Metanephros (tissue), 2 donors: ENCODE results near the gene HSPA1B. TPM values are rescaled to one million over a fixed set of nuclear protein-coding genes. Genes with fewer than 3 reads are reported as not detected.
A peak's percentile ranks its signal among the peaks of the same experiment; 100 is the strongest.

Source experiments
- small RNA-seq: library from RNA; depleted of rRNA; stranded (forward); fragments of <200 nt; gene quantifications from one replicate; pipeline ENCODE3, GENCODE V24; 2014; ENCODE audit warnings: low replicate concordance
- total RNA-seq: library from RNA; depleted of rRNA; stranded (reverse); fragments of >200 nt; gene quantifications from one replicate; pipeline ENCODE4 v1.2.3, GENCODE V29; 2014

Gene HSPA1B
- total RNA-seq, result 1,232 TPM

GRCh38 chr6:31827286-31828079 is at the start of gene HSPA1B:
TSS of gene HSPA1B (plus strand) at chr6:31827738. CDS start at chr6:31827951, 213 bp downstream.

GRCh38 chr6:31795616-31796298 is 31.8 kb upstream of the HSPA1B start, which contains the start of gene VARS1:
TSS of gene VARS1 (minus strand) at chr6:31795752. CDS start at chr6:31795217, 535 bp downstream.

DNA sequence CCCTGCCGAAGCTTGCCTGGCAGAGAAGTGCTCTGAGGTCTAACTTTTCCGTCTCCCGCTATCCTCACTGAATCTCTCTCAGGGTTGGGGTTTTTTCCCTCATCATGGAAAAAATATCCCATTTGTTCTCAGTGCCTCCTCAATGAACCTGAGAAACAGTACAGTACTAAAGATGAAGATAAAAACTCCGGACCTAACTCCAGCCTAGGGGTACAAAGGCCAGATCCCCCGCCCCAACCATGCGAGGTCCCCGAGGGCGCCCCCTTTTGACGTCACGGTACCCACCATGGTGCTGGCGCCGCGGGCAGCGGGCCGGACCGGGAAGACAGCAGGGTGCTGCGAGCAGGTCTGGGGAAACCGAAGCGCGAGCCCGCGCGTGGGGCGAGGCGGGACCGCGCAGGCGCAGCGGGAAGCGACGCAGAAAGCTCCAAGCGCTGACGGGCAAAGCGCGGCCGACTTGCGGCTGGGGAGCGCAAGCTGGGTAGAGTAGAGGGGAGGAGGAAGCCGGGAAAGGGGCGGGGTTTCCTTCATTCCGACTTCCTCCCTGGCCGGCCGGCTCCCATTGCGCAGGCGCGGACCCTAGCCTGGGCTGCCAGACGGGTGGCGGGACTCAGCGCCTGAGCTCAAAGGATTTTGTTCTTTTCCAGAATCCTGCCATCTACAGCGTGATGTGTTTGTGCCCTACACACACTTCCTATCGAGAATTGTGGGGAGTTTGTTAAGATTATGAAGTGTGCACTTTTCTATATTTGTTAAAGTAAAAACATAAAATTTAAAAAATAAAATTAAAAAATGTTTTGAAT is 20.9 kb upstream of the HSPA1B start, which contains the start of gene LSM2:
Gene LSM2 (minus strand): TSS at position 497 of the 803 bp plus-strand sequence. CDS start 209 bp downstream, at position 288.

DNA sequence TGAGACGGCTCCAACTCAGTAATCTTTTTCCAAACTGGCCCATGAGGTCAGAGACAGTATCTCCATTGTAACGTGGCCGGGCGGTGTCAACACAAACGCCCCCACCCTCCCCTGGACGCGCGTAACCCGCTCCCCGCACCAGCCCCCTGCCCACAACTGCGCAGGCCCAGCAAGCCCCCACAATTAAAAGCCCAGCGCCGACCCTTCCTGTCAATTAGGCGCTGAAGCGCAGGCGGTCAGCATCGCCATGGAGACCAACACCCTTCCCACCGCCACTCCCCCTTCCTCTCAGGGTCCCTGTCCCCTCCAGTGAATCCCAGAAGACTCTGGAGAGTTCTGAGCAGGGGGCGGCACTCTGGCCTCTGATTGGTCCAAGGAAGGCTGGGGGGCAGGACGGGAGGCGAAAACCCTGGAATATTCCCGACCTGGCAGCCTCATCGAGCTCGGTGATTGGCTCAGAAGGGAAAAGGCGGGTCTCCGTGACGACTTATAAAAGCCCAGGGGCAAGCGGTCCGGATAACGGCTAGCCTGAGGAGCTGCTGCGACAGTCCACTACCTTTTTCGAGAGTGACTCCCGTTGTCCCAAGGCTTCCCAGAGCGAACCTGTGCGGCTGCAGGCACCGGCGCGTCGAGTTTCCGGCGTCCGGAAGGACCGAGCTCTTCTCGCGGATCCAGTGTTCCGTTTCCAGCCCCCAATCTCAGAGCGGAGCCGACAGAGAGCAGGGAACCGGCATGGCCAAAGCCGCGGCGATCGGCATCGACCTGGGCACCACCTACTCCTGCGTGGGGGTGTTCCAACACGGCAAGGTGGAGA is 12.3 kb upstream of the HSPA1B start, which contains the start of the genes HSPA1A and HSPA1L:
Gene HSPA1A (plus strand): TSS at position 519 of the 814 bp plus-strand sequence. CDS start 214 bp downstream, at position 733.
Gene HSPA1L (minus strand): TSS at position 259 of the 814 bp plus-strand sequence. CDS start 3,311 bp downstream, outside the sequence.

GRCh38 chr6:31862344-31863235 is 35.1 kb downstream of the HSPA1B start, which contains the start of gene NEU1:
TSS of gene NEU1 (minus strand) at chr6:31862821. CDS start at chr6:31862776, 45 bp downstream.

GRCh38 chr6:31878726-31879125 is 51.2 kb downstream of the HSPA1B start, which contains the start of gene SLC44A4:
TSS of gene SLC44A4 (minus strand) at chr6:31878997. CDS start at chr6:31878980, 17 bp downstream.

Small RNA genes lying within 50 kb of the gene (small RNA-seq; reads per million reads assigned to genes)
- not detected for gene RF00019
- gene SNORD48, result 277 reads per million, percentile 98 among the genes with 10 or more reads in this experiment
- not detected for gene SNORD52

Other genes starting within 250 kb of the HSPA1B start
- 3.1 TPM for gene LTB, start 245.3 kb upstream of the HSPA1B start, total RNA-seq
- gene LST1, start 241.5 kb upstream of the HSPA1B start, total RNA-seq, result 12.3 TPM
- gene NCR3, start 234.7 kb upstream of the HSPA1B start, total RNA-seq, result 0.35 TPM
- gene AIF1, start 212.5 kb upstream of the HSPA1B start, total RNA-seq, result 18.7 TPM
- gene PRRC2A, start 207.0 kb upstream of the HSPA1B start, total RNA-seq, result 111 TPM
- 208 TPM for gene BAG6, start 175.1 kb upstream of the HSPA1B start, total RNA-seq
- 24.0 TPM for gene APOM, start 171.8 kb upstream of the HSPA1B start, total RNA-seq
- 18.3 TPM for gene C6orf47, start 167.0 kb upstream of the HSPA1B start, total RNA-seq
- 16.5 TPM for gene GPANK1, start 162.7 kb upstream of the HSPA1B start, total RNA-seq
- gene CSNK2B, start 161.7 kb upstream of the HSPA1B start, total RNA-seq, result 99.5 TPM
- 3.3 TPM for gene LY6G5B, start 157.8 kb upstream of the HSPA1B start, total RNA-seq
- gene LY6G5C, start 146.7 kb upstream of the HSPA1B start, total RNA-seq, result 1.1 TPM
- 56.0 TPM for gene ABHD16A, start 124.4 kb upstream of the HSPA1B start, total RNA-seq
- not detected for gene LY6G6F, start 120.9 kb upstream of the HSPA1B start, total RNA-seq
- not detected for gene LY6G6D, start 112.4 kb upstream of the HSPA1B start, total RNA-seq
- not detected for gene LY6G6C, start 106.0 kb upstream of the HSPA1B start, total RNA-seq
- gene MPIG6B, start 104.4 kb upstream of the HSPA1B start, total RNA-seq, result 4.7 TPM
- 121 TPM for gene DDAH2, start 98.4 kb upstream of the HSPA1B start, total RNA-seq
- gene CLIC1, start 91.2 kb upstream of the HSPA1B start, total RNA-seq, result 227 TPM
- gene MSH5, start 87.7 kb upstream of the HSPA1B start, total RNA-seq, result 18.9 TPM
- gene SAPCD1, start 65.1 kb upstream of the HSPA1B start, total RNA-seq, result 4.3 TPM
- 8.6 TPM for gene VWA7, start 50.4 kb upstream of the HSPA1B start, total RNA-seq
- 38.8 TPM for gene VARS1, start 32.0 kb upstream of the HSPA1B start, total RNA-seq
- gene LSM2, start 20.8 kb upstream of the HSPA1B start, total RNA-seq, result 33.5 TPM
- 2.9 TPM for gene HSPA1L, start 12.5 kb upstream of the HSPA1B start, total RNA-seq
- gene HSPA1A, start 12.2 kb upstream of the HSPA1B start, total RNA-seq, result 1,222 TPM
- 46.4 TPM for gene NEU1, start 35.1 kb downstream of the HSPA1B start, total RNA-seq
- gene SLC44A4, start 51.3 kb downstream of the HSPA1B start, total RNA-seq, result 28.4 TPM
- 71.4 TPM for gene EHMT2, start 70.0 kb downstream of the HSPA1B start, total RNA-seq
- 14.4 TPM for gene ZBTB12, start 74.3 kb downstream of the HSPA1B start, total RNA-seq
- gene C2, start 100.0 kb downstream of the HSPA1B start, total RNA-seq, result 7.1 TPM
- 9.9 TPM for gene CFB, start 118.4 kb downstream of the HSPA1B start, total RNA-seq
- 50.0 TPM for gene NELFE, start 131.2 kb downstream of the HSPA1B start, total RNA-seq
- 53.5 TPM for gene SKIC2, start 131.4 kb downstream of the HSPA1B start, total RNA-seq
- 20.1 TPM for gene DXO, start 144.4 kb downstream of the HSPA1B start, total RNA-seq
- 48.4 TPM for gene C4A, start 154.3 kb downstream of the HSPA1B start, total RNA-seq
- 45.4 TPM for gene C4B, start 187.1 kb downstream of the HSPA1B start, total RNA-seq
- gene CYP21A2, start 210.7 kb downstream of the HSPA1B start, total RNA-seq, result 0.64 TPM